GM21737 (cell line): Measurements from ENCODE around the gene RBM17.
"Not testable (repeated sequence)": the region's sequence is repeated elsewhere in the genome, so short reads cannot be mapped to it uniquely, and the experiment has no call there.

Experiments
- ATAC-seq: cut with Tn5 transposase; IDR thresholded peaks from one replicate; pipeline ENCODE4 v1.9.1; 2021; ENCODE audit warnings: mild to moderate bottlenecking, moderate library complexity; ENCODE audit not compliant: unreplicated experiment

Gene RBM17, protein sequence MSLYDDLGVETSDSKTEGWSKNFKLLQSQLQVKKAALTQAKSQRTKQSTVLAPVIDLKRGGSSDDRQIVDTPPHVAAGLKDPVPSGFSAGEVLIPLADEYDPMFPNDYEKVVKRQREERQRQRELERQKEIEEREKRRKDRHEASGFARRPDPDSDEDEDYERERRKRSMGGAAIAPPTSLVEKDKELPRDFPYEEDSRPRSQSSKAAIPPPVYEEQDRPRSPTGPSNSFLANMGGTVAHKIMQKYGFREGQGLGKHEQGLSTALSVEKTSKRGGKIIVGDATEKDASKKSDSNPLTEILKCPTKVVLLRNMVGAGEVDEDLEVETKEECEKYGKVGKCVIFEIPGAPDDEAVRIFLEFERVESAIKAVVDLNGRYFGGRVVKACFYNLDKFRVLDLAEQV

GRCh38 chr10:6088721-6089333, at the start of gene RBM17:
RBM17 (plus strand) TSS chr10:6089034; CDS start chr10:6097066, 8,032 bp downstream.
- peak; percentile 82 for ATAC-seq

GRCh38 chr10:6039711-6040110, 49.1 kb upstream of the RBM17 start:
- no peak for ATAC-seq

- ATAC-seq: no peak
These were observed 48.6 kb upstream of the RBM17 start for GRCh38 chr10:6040205-6040604.

- ATAC-seq: not testable (repeated sequence)
These were observed 45.5 kb upstream of the RBM17 start for GRCh38 chr10:6043377-6043776.

DNA sequence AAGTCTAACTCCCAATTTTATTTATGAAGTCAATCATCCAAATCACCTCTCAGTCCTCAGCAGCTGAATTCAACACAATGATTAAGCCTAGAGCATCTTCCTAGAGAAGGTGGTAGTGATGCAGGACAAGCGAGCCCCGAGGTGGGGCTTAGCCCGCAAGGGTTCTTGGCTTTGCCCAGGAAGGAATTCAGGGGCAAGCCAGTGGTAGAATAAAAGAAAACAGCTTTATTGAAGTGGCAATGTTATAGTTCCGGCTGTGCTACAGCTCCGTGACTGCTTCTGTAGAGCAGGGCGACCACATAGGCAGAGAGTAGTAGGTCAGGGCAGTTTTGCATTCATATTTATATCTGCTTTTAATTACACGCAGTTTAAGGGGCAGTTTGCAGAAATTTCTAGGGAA, 44.8 kb upstream of the RBM17 start:
- ATAC-seq: no peak

GRCh38 chr10:6044751-6045313, 44.0 kb upstream of the RBM17 start:
- no peak for ATAC-seq

DNA sequence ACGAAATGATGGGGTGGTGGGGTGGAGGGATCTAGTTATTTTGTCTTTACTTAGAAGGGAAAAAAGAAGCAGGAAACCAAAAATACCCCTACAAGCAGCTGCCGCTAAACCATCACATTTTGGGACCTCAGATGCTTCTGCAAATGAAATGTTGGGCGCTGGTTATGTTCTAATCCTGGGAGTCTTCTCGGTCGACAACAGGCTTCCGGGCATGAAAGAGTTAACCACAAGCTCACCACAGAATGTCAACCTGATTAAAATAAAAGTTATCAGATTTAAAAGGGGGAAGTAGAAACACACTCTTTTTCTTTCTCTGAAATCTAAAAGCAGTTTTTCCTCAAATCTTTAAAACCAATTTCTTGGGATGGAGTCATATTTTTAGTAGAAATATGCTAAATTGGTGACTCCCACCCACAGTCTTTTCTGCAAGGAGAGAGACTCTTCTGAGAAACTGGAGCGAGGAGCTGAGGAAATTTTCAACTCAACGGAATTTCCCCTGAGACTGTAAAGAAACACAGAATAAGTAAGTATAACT, 43.5 kb upstream of the RBM17 start:
- no peak for ATAC-seq

DNA sequence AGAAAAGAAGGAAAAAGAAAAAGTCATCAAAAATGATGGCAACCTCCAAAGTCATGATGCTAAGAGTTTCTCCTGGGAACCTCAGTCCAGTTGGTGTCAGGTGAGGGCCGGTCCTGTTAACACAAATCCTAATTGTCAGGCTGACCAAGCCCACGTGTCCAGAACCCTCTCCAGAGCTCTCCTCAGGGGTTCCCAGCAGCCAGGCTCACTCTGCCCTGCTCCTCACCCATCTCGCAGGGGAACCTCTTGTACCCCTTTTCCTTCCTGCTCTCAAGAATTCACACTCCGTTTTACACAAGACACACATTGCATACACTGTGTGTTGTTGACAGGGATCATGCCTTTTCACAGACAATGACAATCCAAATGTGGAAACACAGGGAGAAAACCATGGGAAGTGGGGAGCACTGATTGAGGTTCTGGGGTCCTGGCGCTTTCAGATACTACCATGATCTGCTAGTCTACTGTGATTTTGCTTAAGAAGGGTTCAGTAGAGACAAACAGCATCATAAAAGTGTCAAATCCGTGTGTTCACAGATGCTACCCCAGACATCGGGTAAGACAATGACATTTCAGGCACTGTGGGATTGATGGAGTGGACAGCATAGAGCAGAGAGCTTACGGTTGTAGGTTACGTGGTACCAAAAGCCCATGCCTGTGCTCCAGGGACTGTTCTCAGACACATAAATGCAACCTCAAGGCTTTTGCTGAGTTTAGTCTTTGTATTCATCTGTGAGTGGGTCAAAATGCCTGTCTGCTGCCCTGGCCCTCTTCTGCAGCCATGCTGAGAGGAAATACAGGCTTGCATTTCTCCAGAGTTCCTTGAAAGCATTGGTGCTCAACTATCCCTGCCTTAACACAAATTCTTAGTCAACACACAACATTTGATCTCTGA, 42.7 kb upstream of the RBM17 start:
- no peak for ATAC-seq

GRCh38 chr10:6046773-6047611, 41.8 kb upstream of the RBM17 start:
- no peak for ATAC-seq

DNA sequence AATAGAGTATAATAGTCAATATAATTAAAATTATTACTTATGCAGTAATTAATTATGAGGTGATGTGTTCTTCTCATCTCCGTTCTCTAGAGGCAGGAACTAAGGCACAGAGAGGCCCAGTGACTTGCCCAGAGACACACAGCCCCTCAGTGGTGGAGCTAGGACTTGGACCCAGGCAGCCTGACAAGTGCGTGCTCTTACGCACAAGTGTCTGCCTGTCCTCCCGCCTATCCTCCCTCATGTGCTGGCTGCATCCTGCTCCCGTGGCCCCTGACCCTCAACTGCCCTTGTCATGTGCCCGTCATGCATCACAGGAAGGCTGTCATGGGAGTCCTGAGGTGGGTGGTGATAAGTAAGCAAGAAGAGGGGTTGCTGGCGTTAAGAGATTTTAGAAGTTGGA, 41.0 kb upstream of the RBM17 start:
- no peak for ATAC-seq

DNA sequence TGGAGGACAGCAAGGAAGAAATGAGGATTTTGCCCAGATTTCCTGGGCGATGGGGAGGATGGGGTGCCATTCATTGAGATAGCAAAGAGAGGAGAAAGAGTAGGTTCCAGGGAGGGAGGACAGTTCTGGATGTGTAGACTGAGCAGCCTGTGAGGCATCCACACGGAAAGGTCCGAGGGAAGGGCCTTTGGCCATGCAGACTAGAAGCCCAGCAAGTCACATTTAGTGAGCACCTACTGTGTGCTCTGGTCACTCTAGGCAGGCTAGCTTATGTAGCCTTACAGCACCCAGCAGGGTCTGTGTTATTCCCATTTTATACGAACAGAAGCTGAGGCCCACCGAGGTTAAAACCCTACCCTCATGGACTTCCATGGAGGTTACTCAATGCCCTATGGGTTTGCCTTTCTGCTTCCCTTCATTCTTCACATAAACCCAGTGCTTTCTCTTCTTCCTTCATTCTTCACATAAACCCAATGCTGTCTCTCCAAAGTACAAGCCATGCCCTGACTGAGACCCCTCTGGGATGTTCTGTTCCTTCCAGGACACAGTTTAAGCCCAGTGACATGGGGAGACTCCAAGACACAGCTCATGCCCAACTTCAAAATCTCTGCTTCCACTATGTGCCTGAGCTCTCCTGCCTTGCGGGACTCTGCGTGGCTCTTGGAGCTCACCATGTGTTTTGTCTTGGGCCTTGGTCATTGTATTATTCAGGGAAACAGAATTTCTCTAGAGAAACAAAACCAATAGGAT, 40.4 kb upstream of the RBM17 start:
- no peak for ATAC-seq

- ATAC-seq: no peak
These were observed 39.8 kb upstream of the RBM17 start for GRCh38 chr10:6049031-6049400.

- peak; percentile 62 for ATAC-seq
These were observed 37.9 kb upstream of the RBM17 start for GRCh38 chr10:6050801-6051445.

GRCh38 chr10:6052247-6053221, 36.3 kb upstream of the RBM17 start:
- no peak for ATAC-seq

DNA sequence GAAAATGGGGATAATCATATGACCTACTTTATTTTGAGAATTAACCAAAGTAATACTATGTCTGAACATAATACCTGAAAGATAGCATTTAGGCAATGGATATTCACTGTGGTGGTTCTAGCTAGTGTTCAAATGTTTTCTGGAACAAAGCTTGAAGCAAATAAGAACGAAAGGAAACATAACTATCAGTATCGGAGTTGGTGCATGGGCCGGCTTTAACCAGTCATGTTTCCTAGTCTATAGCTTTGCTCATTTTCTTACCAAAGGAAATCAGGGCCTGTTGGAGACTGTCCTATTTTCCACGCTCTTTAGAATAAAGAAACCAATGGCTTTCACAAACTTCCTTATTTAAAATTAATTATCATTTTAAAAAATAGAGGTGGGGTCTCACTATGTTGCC, 35.5 kb upstream of the RBM17 start:
- ATAC-seq: no peak

DNA sequence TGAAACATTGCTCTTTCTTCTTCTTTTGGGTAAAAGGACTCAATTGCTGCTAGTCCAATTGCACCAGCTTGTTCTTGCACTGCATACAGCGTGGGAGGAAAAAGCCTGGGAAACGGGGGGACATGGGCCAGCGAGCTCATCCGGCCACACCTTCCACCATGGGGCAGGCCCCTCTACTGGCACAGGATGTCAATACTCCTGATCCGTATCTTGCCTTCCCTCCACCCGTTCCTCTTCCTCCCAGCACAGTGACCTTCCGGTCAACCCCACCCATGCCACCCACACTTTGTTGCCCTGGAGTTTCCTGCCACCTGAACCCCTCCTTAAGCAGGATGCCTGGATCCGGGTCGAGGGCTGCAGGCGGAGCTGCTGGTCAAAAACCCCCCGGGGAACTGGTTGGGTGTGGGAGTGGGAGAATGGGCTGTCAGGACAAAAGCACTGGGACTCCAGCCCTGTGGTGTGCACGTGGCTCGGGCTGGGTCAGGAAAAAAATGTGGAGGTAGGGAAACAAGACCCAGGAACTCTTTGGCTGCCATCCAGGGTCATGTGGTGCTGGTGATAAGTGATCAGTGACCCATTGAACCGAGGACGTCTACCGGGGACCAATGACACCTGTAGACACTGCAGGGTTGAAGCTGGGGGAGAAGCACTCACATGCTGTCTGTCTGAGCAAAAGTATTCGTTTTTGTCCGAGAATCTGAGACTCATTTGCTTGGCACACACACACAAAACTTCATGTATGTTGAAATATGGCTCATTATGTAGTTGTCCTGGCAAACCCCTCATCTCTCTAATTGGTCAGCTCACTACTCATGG, 34.8 kb upstream of the RBM17 start:
- no peak for ATAC-seq

DNA sequence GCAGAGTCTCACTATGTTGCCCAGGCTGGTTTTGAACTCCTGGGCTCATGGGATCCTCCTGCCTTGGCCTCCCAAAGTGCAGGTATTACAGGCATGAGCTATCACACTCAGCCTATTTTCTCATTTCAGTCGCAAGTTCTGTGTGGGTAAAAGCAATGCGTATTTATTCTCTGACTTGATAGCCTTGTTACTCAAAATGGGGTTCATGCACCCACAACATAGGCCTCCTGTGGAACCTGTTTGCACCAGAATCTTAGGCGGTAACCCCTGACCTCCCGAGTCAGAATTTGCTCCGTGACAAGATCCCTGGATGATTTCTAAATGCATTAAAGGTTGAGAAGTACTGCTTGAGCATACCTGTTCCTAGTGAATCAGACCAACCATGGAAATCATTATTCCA, 34.0 kb upstream of the RBM17 start:
- ATAC-seq: no peak
